HG03558 (cell line): ENCODE results near the gene WFDC5.

Experiments used
- ATAC-seq: cut with Tn5 transposase; IDR thresholded peaks from one replicate; pipeline ENCODE4 v1.9.1; 2021; ENCODE audit warnings: moderate number of reproducible peaks; ENCODE audit not compliant: unreplicated experiment; ENCODE audit errors: extremely low read depth

WFDC5 gene

GRCh38 chr20:45061244-45061643 is 53.7 kb downstream of the WFDC5 start:
- ATAC-seq: no peak

DNA sequence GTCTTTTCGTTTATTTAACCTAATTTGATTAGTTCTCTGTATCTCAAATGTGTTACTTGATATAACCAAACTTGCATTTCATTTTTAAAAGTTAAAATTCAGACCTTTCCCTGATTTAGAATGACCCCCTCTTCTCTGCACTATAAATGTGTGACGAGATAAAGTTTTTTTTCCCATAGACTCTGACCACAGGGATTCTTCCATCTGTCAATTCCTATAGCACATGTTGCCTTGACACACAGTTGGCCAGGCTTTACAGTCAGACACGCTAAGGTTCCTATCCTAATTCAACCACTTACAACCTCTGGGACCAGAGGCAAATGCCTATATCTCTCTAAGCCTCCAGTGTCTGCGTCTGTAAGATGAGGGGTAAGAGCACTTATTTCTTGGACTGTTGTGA is 54.7 kb downstream of the WFDC5 start:
- ATAC-seq: no peak
